HepG2 (cell line): ENCODE measurements around the gene BCLAF1.

Experiments
- CHD2 ChIP-seq: IDR thresholded peaks from 2 replicates; pipeline ENCODE4 v1.6.1; 2011; ENCODE audit warnings: low read depth, low read length, improper control_type of control experiment
- MEIS1 ChIP-seq: sonication (generic); formaldehyde crosslinking; IDR thresholded peaks from 2 replicates; pipeline ENCODE4 v1.9.0; 2021; ENCODE audit warnings: mild to moderate bottlenecking, missing genetic modification reagents, moderate library complexity, borderline replicate concordance

DNA sequence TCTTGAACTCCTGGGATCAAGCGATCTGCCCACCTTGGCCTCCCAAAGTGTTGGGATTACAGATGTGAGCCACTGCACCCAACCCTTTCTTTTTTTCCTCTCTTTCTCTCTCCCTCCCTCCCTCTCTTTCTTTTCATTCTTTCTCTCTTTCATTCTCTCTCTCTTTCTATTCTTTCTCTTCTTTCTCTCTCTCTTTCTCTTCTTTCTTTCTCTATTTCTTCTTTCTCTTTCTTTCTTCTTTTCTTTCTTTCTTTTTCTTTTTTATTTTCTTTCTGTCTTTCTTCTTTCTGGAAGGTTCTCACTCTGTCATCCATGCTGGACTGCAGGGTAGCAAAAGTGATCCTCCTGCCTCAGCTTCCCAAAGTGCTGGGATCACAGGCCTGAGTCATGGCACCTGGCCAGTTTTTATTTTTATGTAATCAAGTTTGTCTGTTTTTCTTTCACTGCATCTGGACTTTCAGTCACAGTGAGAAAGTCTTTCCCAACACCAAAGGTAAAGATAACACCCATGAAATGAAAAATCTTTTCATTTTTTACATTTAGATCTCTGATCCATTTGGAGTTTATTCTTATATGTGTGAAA lies 20.2 kb upstream of the BCLAF1 start:
- TF ChIP-seq MEIS1 (CRISPR knock-in tag) (no peak), CHD2 (no peak)
